B cell (primary cell): ENCODE measurements around the gene HDAC9. TPM values are rescaled to one million over a fixed set of nuclear protein-coding genes. Genes with fewer than 3 reads are reported as not detected.
A peak's percentile ranks its signal among the peaks of the same experiment; 100 is the strongest.

Experiments
- ATAC-seq: fragments of 200-7000 bp; cut with Tn5 transposase; one replicate; pipeline ENCODE4 v1.10.0; 2021; ENCODE audit warnings: low read depth, mild to moderate bottlenecking, moderate number of reproducible peaks, moderate library complexity
- CTCF ChIA-PET: fragments of 350-600 bp; sonication (Branson Sonifier 250); formaldehyde crosslinking; loops from one replicate; lab custom pipeline; 2021; ENCODE audit warnings: antibody characterized with exemption, inconsistent platforms; lab: Charles Lee
- POLR2A ChIA-PET: fragments of 350-600 bp; sonication (Branson Sonifier 250); formaldehyde crosslinking; loops from one replicate; lab custom pipeline; 2021; ENCODE audit warnings: antibody characterized with exemption; lab: Charles Lee
- DNase-seq: peaks from one replicate; pipeline ENCODE4 v3.0.0; 2013
- H2AFZ ChIP-seq: 2 replicates; pipeline ENCODE4 v1.6.1; 2012; ENCODE audit warnings: mild to moderate bottlenecking, low read depth, low read length; ENCODE audit not compliant: insufficient read depth, poor library complexity, severe bottlenecking
- H3K27ac ChIP-seq, 2 donors: 1 replicate in 1 of 2; 2 replicates in 1 of 2; pipeline ENCODE4 v1.5.1; 2012 to 2013; ENCODE audit warnings: low read length in 2 of 2, mild to moderate bottlenecking in 2 of 2, moderate library complexity in 1 of 2
- H3K27me3 ChIP-seq, 4 experiments: fragments of 200-600 bp in 1 of 4; sonication (generic) in 1 of 4; replicated peaks in 1 of 4; 1 replicate in 2 of 4; 2 replicates in 2 of 4; pipeline versions ENCODE4 v1.6.1 to v1.7.0; 2013 to 2016; ENCODE audit warnings: low read length in 3 of 4, mild to moderate bottlenecking in 2 of 4, mixed read lengths in 1 of 4, moderate library complexity in 1 of 4; ENCODE audit not compliant: insufficient read depth in 4 of 4, control insufficient read depth in 3 of 4; ENCODE audit errors: control extremely low read depth in 1 of 4
- H3K36me3 ChIP-seq, 2 experiments: replicated peaks in 1 of 2; 1 replicate in 1 of 2; 2 replicates in 1 of 2; pipeline versions ENCODE4 v1.6.1 to v1.7.1; 2013; ENCODE audit warnings: low read length in 1 of 2; ENCODE audit not compliant: insufficient read depth in 2 of 2, control insufficient read depth in 1 of 2; ENCODE audit errors: control extremely low read depth in 1 of 2, extremely low read depth in 1 of 2
- H3K4me1 ChIP-seq, 2 donors: fragments of 200-600 bp in 1 of 2; sonication (generic) in 1 of 2; 1 replicate in 1 of 2; 2 replicates in 1 of 2; pipeline versions ENCODE4 v1.5.1 to v1.6.1; 2013 to 2017; ENCODE audit warnings: low read length in 2 of 2; ENCODE audit not compliant: control insufficient read depth in 2 of 2, insufficient read depth in 2 of 2
- H3K4me2 ChIP-seq: replicated peaks from 2 replicates; pipeline ENCODE3; 2012; ENCODE audit warnings: mild to moderate bottlenecking, low read depth, low read length; ENCODE audit not compliant: poor library complexity, severe bottlenecking
- H3K4me3 ChIP-seq, 5 experiments: fragments of 200-600 bp in 1 of 5; sonication (generic) in 1 of 5; 1 replicate in 3 of 5; 2 replicates in 2 of 5; pipeline versions ENCODE4 v1.5.1 to v1.7.0; 2011 to 2016; ENCODE audit warnings: low read length in 4 of 5, mild to moderate bottlenecking in 4 of 5, low read depth in 2 of 5, control low read depth in 1 of 5, moderate library complexity in 1 of 5; ENCODE audit not compliant: insufficient read depth in 1 of 5; ENCODE audit errors: control extremely low read depth in 1 of 5, extremely low read depth in 1 of 5
- H3K79me2 ChIP-seq: fragments of 200-600 bp; sonication (generic); one replicate; pipeline ENCODE4 v1.6.0; 2016; ENCODE audit warnings: low read length; ENCODE audit not compliant: control insufficient read depth, insufficient read depth
- H3K9ac ChIP-seq: fragments of 200-600 bp; sonication (generic); 2 replicates; pipeline ENCODE4 v1.6.1; 2017; ENCODE audit warnings: mild to moderate bottlenecking, low read length, moderate library complexity
- H3K9me3 ChIP-seq, 3 donors: one replicate each; pipeline versions ENCODE4 v1.6.1 to v1.7.1; 2013; ENCODE audit warnings: low read length in 2 of 3; ENCODE audit not compliant: control insufficient read depth in 2 of 3, insufficient read depth in 1 of 3; ENCODE audit errors: control extremely low read depth in 1 of 3
- H4K20me1 ChIP-seq: 2 replicates; pipeline ENCODE4 v1.6.0; 2012; ENCODE audit warnings: mild to moderate bottlenecking, low read length; ENCODE audit not compliant: insufficient read depth, control insufficient read depth, poor library complexity, severe bottlenecking
- H3K27ac Mint-ChIP-seq: one replicate; pipeline ENCODE4 v1.8.0; 2021; ENCODE audit warnings: mixed read lengths
- H3K27me3 Mint-ChIP-seq: one replicate; pipeline ENCODE4 v1.8.0; 2021; ENCODE audit warnings: mixed read lengths
- H3K4me1 Mint-ChIP-seq: one replicate; pipeline ENCODE4 v1.8.0; 2021; ENCODE audit warnings: mixed read lengths
- H3K4me3 Mint-ChIP-seq: one replicate; pipeline ENCODE4 v1.8.0; 2021; ENCODE audit warnings: mixed read lengths
- H3K9me3 Mint-ChIP-seq: one replicate; pipeline ENCODE4 v1.8.0; 2022; ENCODE audit warnings: mixed read lengths; ENCODE audit not compliant: insufficient read depth
- EZH2 ChIP-seq: IDR thresholded peaks from 2 replicates; pipeline ENCODE4 v1.6.1; 2012; ENCODE audit warnings: borderline replicate concordance, low read depth, mild to moderate bottlenecking, moderate library complexity, low read length; ENCODE audit not compliant: insufficient read depth, poor library complexity, severe bottlenecking
- WGBS: methylation state at CpG from one replicate; pipeline ENCODE4 v1.1.5; 2013; ENCODE audit warnings: missing lambda C conversion rate; ENCODE audit not compliant: insufficient coverage; 5-methylcytosine and 5-hydroxymethylcytosine counted together
- intact Hi-C: fragments of 100-400 bp; cut with micrococcal nuclease; formaldehyde crosslinking; loops from one replicate; pipeline ENCODE4 v1.10.0; 2022
- polyA plus RNA-seq: library from polyadenylated mRNA; depleted of rRNA; stranded (reverse); fragments of >200 nt; gene quantifications from 2 replicates; pipeline ENCODE4 v1.2.3, GENCODE V29; 2012
- total RNA-seq, 2 donors: library from RNA; stranded (reverse); fragments of 120-200 nt in 1 of 2; gene quantifications; 1 replicate in 1 of 2; 2 replicates in 1 of 2; pipeline versions ENCODE4 v1.2.3 to v1.2.4, GENCODE V29; 2013 to 2022
- TF ChIP-seq, protein P1 (sequence below): fragments of 200-600 bp; IDR thresholded peaks from one replicate; pipeline ENCODE4 v1.8.0; 2022; ENCODE audit warnings: antibody characterized with exemption, mild to moderate bottlenecking

Gene HDAC9
- total and polyA plus RNA-seq, 2 donors (not counting 1 experiment from before 2014, with no cell fraction given) = 49.1 to 64.8 TPM

DNA sequence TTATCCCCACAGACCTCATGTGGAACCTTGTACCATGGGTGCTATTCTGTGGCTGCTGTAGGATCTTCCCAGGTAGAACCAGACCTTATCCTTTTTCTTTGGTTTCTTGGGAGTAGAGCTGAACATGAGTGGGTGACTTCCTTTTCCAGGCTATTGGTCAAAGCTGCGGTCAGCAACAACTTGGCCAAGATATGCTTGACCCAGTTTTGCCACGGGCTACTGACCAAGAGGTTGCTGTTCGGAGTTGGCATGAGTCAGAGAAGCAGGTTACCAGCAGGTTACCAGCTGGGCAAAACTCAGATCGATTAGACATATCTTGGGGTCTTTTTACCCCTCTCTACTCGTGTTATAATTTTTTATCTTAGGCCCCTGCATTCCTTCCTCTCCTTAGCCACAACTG, 36.7 kb upstream of the HDAC9 start:
- Mint-ChIP-seq H3K27ac (peak overlapping the region; percentile 38), H3K4me3 (no peak overlapping the region)
- H3K4me2 ChIP-seq = no peak overlapping the region

More for the DNA sequence above, 36.7 kb upstream of the HDAC9 start:
- Histone ChIP-seq H4K20me1 (peaks cover 5% of the 10 kb centered on the region), H3K9me3 (no peaks in the 10 kb centered on the region), H3K36me3 (no peaks in the 10 kb centered on the region), H3K27me3 (no peaks in the 10 kb centered on the region), H3K27ac (no peak overlapping the region), H3K79me2 (peaks cover 64% of the 10 kb centered on the region), H3K4me1 (peaks cover 9 to 15% of the 10 kb centered on the region in 2 donors), H2AFZ (no peak overlapping the region), H3K4me3 (no peak overlapping the region), H3K9ac (no peak overlapping the region)
- Mint-ChIP-seq H3K27me3 (no peaks in the 10 kb centered on the region), H3K9me3 (no peaks in the 10 kb centered on the region), H3K4me1 (peaks cover 32% of the 10 kb centered on the region)
- TF ChIP-seq EZH2 = no peak
- TF ChIP-seq, protein P1, sequence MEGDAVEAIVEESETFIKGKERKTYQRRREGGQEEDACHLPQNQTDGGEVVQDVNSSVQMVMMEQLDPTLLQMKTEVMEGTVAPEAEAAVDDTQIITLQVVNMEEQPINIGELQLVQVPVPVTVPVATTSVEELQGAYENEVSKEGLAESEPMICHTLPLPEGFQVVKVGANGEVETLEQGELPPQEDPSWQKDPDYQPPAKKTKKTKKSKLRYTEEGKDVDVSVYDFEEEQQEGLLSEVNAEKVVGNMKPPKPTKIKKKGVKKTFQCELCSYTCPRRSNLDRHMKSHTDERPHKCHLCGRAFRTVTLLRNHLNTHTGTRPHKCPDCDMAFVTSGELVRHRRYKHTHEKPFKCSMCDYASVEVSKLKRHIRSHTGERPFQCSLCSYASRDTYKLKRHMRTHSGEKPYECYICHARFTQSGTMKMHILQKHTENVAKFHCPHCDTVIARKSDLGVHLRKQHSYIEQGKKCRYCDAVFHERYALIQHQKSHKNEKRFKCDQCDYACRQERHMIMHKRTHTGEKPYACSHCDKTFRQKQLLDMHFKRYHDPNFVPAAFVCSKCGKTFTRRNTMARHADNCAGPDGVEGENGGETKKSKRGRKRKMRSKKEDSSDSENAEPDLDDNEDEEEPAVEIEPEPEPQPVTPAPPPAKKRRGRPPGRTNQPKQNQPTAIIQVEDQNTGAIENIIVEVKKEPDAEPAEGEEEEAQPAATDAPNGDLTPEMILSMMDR = no peak
- ATAC-seq (peak; percentile 17), DNase-seq (no peak)
- WGBS = 60% methylated on average over 5 of the region's 5 CpGs
- ChIA-PET POLR2A (no interaction called here), CTCF (no interaction called here)
- intact Hi-C loops = loop anchor here (5.0 kb wide), 1 partner anchor 42 kb away; no protein-coding TSS in a partner anchor
